ENCODE data around the gene NTNG1.

GRCh38 chr1:107523061-107523460 lies 382.2 kb downstream of the NTNG1 start:
- TF ChIP-seq CTCF (IDR thresholded peaks at IDR 0.05) (no peak), POLR2A (IDR thresholded peaks at IDR 0.05) (no peak)
